NCI-H1694 treated with DMSO at 0.1 percent for 48 hours (cell line): ENCODE results near the gene DGAT2.
"Not testable (repeated sequence)": the region's sequence is repeated elsewhere in the genome, so short reads cannot be mapped to it uniquely, and the experiment has no call there.

Experiments used
- DNase-seq: peaks from one replicate; lab custom pipeline; 2025; lab: John Stamatoyannopoulos, UW

DGAT2 gene

GRCh38 chr11:75768112-75768908 is at the start of gene DGAT2:
Gene DGAT2, plus strand, starts transcription at chr11:75768778. Its CDS starts 214 bp downstream, at chr11:75768992.
- peak; percentile 82 for DNase-seq

DNA sequence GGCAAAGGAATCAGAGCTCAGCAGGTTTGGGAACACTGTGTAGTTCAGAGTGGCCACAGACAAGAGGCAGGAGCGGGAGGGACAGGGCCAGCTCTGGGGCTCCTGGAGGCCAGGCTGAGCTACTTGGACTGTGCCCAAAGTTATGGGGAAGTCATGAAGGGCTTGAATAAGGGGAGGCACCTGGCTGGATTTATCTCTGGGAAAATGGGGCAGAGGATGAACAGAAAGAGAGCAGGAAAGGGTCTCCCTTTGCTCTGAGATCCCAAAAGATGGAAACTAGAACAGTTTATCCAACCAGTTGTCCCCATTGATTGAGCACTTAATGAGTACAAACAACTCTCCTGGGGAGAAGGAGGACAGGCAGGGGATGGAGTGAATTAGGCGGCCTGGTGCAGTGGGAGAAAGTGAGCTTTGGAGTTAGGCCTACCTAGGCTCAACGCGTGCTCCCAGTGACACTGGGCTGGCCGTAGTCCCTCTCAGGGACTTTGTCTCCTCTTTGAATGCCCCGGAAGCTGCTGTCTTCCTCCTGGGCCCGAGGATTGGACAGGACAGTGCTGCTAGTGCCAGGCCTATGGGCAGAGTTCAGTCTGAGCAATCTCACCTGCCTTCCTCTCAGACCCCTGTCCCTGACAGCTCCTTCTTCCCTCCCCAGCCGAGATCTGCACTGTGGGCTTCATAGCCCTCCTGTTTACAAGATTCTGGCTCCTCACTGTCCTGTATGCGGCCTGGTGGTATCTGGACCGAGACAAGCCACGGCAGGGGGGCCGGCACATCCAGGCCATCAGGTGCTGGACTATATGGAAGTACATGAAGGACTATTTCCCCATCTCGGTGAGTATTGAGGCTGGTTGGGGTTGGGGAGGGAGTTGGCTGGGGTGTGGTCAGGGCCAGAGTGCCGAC is 49.0 kb upstream of the DGAT2 start:
- DNase-seq = no peak

- no peak for DNase-seq
Measured at GRCh38 chr11:75720639-75721038, 47.9 kb upstream of the DGAT2 start.

DNA sequence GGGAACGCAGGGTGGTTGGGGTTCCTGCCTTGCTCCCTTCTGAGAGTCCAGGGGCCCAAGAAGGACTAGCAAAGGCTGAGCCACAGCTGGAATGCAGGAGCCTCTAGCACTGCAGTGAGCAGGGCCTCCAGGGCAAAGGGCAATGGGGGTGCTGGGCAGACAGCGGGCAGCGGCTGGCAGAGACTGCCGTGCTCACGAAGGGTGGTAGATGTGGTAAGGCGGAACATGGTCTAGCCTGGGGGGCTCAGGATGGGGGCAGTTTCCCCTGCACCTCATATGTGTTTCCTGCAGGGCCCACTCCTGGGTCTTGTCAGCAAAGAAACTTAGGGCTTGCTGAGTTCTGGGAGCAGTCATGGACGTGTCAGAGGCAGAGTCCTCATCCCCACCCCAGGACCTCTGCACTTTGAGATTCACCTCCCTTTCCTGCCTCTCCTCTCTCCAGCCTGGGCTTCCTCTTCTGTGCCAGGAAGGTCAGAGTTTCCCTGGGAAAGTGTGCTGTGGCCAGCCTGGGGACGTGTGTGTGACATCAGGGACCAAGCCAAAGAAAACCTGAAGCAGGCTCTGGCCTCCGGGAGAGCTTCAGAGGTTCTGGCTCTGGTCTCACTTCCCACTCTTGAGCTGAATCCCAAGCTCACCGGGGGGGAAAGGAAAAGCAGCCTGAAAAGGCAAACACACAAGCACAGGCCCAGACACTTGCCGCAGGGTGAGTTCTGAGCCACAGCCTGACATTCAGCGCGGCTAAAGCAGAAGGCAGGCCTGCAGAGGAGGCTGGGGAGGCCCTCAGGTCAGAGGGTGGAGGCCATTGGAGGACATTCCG is 46.5 kb upstream of the DGAT2 start:
- no peak for DNase-seq

DNA sequence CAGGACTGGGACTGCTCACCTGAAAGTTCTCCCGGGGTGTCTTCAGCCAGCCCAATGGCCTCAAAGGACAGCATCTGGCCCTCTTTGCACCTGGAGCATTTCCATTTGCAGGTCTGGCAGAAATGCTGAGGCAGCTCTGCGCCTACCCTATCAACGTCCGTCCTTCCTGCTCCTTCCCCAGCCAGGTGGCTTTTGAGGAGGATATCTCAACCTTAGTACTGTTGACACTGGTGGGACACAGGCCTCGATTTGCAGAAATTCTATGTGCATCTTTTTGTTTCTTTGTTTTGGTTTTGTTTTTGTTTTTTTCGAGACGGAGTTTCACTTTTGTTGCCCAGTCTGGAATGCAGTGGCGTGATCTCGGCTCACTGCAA is 45.9 kb upstream of the DGAT2 start:
- DNase-seq = no peak

DNA sequence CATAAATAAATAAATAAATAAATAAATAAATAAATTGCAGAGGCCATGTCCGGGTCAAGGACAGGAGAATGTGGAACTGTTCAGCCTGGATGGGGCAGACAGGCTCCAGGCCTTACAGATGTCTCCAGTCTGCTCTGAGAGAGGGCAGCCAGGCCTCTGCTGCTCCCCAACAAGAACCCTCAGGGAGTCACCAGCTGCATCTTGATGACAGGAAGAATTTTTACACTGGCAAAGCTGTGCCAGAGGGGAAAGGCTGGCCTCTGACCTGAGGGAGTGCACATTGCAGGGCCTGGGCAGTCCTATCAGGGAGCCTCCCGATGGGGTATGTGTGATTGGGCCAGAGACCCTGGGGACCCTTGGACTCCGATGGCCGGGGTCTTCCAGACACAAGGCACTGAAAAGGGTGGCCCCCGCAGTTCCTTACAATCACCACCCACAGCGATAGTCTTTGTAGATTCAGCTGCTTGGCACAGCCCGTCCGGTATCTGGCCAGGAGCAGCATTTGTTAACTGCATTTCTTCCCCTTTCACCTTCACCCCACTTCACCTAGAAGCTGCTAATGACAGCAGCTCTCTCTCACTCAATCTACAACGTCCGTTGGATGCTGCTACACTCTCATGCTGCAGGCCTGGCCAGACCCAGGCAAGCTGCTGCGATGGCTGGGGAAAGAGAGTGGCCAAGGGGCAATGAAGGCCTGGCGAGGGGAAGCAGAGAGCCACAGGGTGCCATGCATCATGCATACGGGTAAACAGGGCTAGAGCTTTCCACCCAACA is 42.8 kb upstream of the DGAT2 start:
- DNase-seq = no peak

DNA sequence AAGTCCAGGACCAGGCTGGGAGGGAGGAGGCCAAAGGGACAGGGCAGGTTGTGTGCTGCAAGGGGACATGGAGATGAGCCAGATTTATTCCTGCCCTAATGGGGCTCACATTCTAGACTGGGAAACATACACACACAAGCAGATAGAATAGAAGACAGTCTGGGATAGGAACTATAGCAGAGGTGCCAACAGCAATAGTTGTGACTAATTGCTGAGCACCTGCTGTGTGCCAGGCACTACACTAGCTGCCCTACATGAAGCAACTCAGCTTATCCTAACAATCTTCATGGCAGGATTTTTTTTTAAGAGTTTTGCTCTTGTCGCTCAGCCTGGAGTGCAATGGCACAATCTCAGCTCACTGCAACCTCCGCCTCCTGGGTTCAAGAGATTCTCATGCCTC is 39.6 kb upstream of the DGAT2 start:
- DNase-seq = no peak

DNA sequence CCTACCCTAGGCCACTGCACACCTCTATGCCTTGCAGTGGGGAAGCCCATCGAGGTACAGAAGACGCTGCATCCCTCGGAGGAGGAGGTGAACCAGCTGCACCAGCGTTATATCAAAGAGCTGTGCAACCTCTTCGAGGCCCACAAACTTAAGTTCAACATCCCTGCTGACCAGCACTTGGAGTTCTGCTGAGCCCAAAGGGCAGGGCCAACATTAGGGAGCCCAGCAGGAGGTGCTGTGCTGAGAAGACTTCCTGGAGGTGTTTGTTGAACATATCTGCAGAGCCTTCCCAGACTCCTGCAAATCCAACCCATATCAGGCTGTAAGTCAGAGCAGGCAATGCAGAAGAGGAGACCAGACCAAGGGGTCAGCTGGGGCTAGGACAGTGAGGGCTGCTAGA is 37.5 kb upstream of the DGAT2 start:
- DNase-seq = no peak

DNA sequence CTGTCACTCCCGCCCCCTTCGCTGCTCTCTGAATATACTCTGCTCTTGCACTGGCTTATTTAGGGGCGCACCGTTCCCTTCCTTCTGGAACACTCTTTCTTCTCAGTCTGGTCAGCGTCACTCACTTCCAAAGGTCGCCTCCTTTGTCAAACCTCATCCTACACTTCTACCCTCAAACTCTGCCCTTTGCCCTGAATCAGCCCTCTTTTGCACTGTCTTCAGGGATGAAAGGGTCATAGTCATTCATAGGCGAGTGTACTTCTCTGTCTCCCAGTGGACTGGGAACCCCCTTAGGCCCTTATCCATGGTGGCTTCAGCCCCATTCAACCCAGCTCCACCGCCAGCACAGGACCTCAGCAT is 35.5 kb upstream of the DGAT2 start:
- DNase-seq = no peak

- DNase-seq = no peak
Measured at GRCh38 chr11:75733431-75734107, 35.0 kb upstream of the DGAT2 start.

GRCh38 chr11:75734491-75735180 is 33.9 kb upstream of the DGAT2 start:
- DNase-seq = no peak

GRCh38 chr11:75735181-75735845 is 33.3 kb upstream of the DGAT2 start:
- no peak for DNase-seq

DNA sequence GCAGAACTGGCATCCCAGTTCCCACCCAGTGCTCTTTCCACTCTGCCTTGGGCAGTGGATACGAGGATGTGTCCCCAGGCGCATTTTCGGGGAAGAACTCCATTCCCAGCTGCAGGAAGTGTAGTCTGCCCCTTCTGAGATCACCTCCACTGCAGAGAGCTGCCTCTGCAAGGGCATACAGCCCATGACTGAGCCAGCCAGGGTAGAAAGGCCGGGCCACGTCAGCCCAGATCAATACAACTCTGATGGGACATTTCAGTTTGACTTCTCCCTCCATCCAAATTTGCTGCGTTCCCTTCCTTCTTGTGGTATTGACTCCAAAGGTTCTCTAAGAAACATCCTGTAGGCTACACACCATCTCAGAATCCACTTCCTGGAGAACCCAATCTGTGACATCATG is 31.3 kb upstream of the DGAT2 start:
- no peak for DNase-seq

GRCh38 chr11:75740681-75741080 is 27.9 kb upstream of the DGAT2 start:
- no peak for DNase-seq

DNA sequence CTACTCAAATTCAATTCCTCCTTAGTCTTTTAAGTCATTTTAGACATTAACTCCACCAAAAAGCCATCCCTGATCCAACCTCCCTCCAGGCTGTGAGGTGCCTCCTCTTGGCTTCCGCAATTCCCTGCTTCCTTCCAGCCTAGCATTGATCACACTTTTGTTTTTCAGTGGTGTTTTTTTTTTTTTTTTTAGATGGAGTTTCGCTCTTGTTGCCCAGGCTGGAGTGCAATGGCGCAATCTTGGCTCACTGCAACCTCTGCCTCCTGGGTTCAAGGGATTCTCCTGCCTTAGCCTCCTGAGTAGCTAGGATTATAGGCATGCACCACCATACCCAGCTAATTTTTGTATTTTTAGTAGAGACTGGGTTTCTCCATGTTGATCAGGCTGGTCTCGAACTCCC is 25.4 kb upstream of the DGAT2 start:
- not testable (repeated sequence) for DNase-seq

DNA sequence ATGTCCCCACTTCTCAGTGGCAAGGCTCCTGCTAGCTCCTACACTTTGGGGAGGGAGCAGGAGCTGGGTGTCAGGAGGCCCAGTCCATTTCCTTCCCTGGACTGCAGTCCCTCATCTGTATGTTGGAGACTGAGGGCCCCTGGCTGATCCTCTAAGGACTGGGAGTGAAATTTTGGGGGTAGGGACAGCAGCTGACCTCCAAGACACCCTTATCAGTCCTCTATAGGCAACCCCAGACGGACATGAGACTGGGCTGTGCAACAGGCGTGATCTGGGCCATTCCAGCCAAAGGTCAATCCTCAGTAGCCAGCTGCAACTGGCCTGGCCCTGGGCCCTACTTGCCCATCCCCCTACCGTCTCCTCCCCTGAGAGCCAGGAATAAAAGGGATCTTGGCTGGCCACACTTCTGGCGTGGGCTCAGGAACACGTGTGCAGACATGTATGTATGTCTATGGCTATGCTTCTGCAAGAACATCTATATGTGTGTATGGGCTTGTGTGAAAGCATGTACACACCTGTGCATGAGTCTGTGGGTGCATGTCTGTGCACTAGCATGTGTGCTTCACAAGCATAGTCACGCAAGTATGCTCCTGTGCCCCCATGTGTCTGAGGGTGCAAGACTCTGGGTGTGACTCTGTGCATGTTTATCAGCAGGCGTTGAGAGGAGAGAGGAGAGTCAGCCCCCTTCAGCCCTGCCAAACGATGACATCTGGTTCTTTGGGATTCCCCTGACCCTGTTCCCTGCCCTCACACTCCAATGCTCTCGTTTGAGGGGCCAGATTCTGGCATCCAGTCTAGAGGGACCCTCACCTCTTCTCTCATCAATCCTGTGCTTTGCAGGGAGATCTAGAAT is 24.6 kb upstream of the DGAT2 start:
- no peak for DNase-seq

- DNase-seq = no peak
Measured at GRCh38 chr11:75745807-75746206, 22.8 kb upstream of the DGAT2 start.

DNA sequence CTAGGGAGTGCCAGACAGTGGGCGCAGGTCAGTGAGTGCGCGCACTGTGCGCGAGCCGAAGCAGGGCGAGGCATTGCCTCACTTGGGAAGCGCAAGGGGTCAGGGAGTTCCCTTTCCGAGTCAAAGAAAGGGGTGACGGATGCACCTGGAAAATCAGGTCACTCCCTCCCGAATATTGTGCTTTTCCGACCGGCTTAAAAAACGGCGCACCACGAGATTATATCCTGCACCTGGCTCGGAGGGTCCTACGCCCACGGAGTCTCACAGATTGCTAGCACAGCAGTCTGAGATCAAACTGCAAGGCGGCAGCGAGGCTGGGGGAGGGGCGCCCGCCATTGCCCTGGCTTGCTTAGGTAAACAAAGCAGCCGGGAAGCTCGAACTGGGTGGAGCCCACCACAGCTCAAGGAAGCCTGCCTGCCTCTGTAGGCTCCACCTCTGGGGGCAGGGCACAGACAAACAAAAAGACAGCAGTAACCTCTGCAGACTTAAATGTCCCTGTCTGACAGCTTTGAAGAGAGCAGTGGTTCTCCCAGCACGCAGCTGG is 19.8 kb upstream of the DGAT2 start:
- DNase-seq = not testable (repeated sequence)

DNA sequence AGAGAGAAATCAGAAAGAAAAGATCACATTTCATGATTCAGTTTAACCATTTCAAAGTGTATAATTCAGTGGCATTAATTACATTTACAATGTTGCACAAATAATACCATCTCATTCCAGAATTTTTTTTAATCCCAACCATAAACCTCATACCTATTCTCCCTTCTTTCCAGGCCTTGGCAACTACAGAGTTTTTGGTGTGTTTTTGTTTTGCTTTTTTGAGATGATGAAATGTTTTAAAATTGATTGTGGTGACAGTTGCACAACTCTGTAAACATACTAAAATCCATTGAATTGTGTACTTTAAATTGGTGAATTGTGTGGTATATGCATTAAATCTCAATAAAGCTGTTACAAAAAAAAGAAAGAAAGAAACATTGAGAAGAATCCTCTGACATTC is 13.6 kb upstream of the DGAT2 start:
- not testable (repeated sequence) for DNase-seq
